ENCODE data around the gene B3GNT7. TPM values are rescaled to one million over a fixed set of nuclear protein-coding genes. Genes with fewer than 3 reads are reported as not detected.

The B3GNT7 gene
- polyA plus RNA-seq, 1 donor from 2014 or later = 0.67 TPM

GRCh38 chr2:231373184-231373583, 22.3 kb upstream of the B3GNT7 start:
- Histone ChIP-seq H3K27ac (ENCODE audit: low read length) (no peak overlapping the region), H3K36me3 (ENCODE audit: insufficient read depth, low read length) (no peaks in the 10 kb centered on the region), H3K9me2 (ENCODE audit: insufficient read depth, low read length) (no peaks in the 10 kb centered on the region), H3K4me2 (ENCODE audit: low read length) (no peak overlapping the region), H3K4me3 (ENCODE audit: low read length) (no peak overlapping the region), H4K20me1 (ENCODE audit: insufficient read depth) (no peaks in the 10 kb centered on the region), H3K9me3 (ENCODE audit: low read length) (no peaks in the 10 kb centered on the region), H3K79me2 (replicated peaks; ENCODE audit: insufficient read depth, low read length) (no peaks in the 10 kb centered on the region), H3F3A (ENCODE audit: insufficient read depth, low read length, poor library complexity, severe bottlenecking) (no peaks in the 10 kb centered on the region), H3K27me3 (ENCODE audit: insufficient read depth, low read depth, low read length) (no peaks in the 10 kb centered on the region), H3K9ac (ENCODE audit: low read length) (no peak overlapping the region), H2AFZ (ENCODE audit: low read depth, low read length) (no peak overlapping the region)
- no peak for TF ChIP-seq REST (IDR thresholded peaks at IDR 0.05; ENCODE audit: borderline replicate concordance)
- no peak for TF ChIP-seq SMC3 (conservative IDR thresholded peaks at IDR 0.05; ENCODE audit: poor library complexity)
- no peak for TF ChIP-seq TAF1 (IDR thresholded peaks at IDR 0.05; ENCODE audit: low read depth)
- no peak for TF ChIP-seq MXI1 (conservative IDR thresholded peaks at IDR 0.05; ENCODE audit: poor library complexity, severe bottlenecking)
- no peak for TF ChIP-seq EP300 (conservative IDR thresholded peaks at IDR 0.05; ENCODE audit: poor library complexity, severe bottlenecking)
- no peak for TF ChIP-seq RAD21 (conservative IDR thresholded peaks at IDR 0.05)
- no peak for TF ChIP-seq CTCF (IDR thresholded peaks at IDR 0.05; ENCODE audit: poor library complexity, severe bottlenecking)
- no peak for TF ChIP-seq POLR2AphosphoS5 (IDR thresholded peaks at IDR 0.05)
- TF ChIP-seq EZH2 (IDR thresholded peaks at IDR 0.05; ENCODE audit: borderline replicate concordance, insufficient read depth, low read length, poor library complexity, severe bottlenecking) = no peak

- Histone ChIP-seq H3K4me2 (ENCODE audit: low read length) (no peak overlapping the region), H3K9me3 (ENCODE audit: low read length) (no peaks in the 10 kb centered on the region), H4K20me1 (ENCODE audit: insufficient read depth) (no peaks in the 10 kb centered on the region), H3K27ac (ENCODE audit: low read length) (no peak overlapping the region), H3K9me2 (ENCODE audit: insufficient read depth, low read length) (no peaks in the 10 kb centered on the region), H3K79me2 (replicated peaks; ENCODE audit: insufficient read depth, low read length) (no peaks in the 10 kb centered on the region), H2AFZ (ENCODE audit: low read depth, low read length) (no peak overlapping the region), H3K4me3 (ENCODE audit: low read length) (no peak overlapping the region), H3K27me3 (ENCODE audit: insufficient read depth, low read depth, low read length) (no peaks in the 10 kb centered on the region), H3K9ac (ENCODE audit: low read length) (no peak overlapping the region), H3K36me3 (ENCODE audit: insufficient read depth, low read length) (no peaks in the 10 kb centered on the region), H3F3A (ENCODE audit: insufficient read depth, low read length, poor library complexity, severe bottlenecking) (no peaks in the 10 kb centered on the region)
- TF ChIP-seq RAD21 (conservative IDR thresholded peaks at IDR 0.05) = no peak
- no peak for TF ChIP-seq REST (IDR thresholded peaks at IDR 0.05; ENCODE audit: borderline replicate concordance)
- no peak for TF ChIP-seq EZH2 (IDR thresholded peaks at IDR 0.05; ENCODE audit: borderline replicate concordance, insufficient read depth, low read length, poor library complexity, severe bottlenecking)
- no peak for TF ChIP-seq POLR2AphosphoS5 (IDR thresholded peaks at IDR 0.05)
- TF ChIP-seq SMC3 (conservative IDR thresholded peaks at IDR 0.05; ENCODE audit: poor library complexity) = no peak
- TF ChIP-seq MXI1 (conservative IDR thresholded peaks at IDR 0.05; ENCODE audit: poor library complexity, severe bottlenecking) = no peak
- TF ChIP-seq CTCF (IDR thresholded peaks at IDR 0.05; ENCODE audit: poor library complexity, severe bottlenecking) = no peak
- no peak for TF ChIP-seq TAF1 (IDR thresholded peaks at IDR 0.05; ENCODE audit: low read depth)
Observed at GRCh38 chr2:231373786-231374349, 21.6 kb upstream of the B3GNT7 start.
